ENCODE measurements around the gene S100A2. TPM values are rescaled to one million over a fixed set of nuclear protein-coding genes. Genes with fewer than 3 reads are reported as not detected.

The S100A2 gene
- total and polyA plus RNA-seq, 2 experiments from 2014 or later = 0.66 to 0.89 TPM

DNA sequence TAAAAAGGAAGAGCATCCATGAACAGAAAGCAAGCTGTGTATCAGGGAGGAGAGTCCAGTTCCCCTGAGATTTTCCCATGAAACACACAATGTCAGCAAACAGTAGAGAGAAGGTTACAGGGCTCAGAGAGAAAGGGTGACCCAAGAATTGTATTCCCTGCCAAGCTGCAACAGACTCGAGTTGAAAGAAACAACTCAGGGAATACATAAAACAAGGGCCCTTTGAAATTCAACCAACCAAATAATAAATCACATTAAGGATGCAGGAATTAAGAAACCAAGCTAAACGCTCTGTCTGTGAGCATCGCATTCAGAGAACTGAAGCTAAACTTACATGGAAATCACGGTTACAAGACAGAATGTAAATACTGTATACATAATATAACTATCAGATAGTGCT, 27.1 kb upstream of the S100A2 start (continued):
- TF ChIP-seq, protein P1, sequence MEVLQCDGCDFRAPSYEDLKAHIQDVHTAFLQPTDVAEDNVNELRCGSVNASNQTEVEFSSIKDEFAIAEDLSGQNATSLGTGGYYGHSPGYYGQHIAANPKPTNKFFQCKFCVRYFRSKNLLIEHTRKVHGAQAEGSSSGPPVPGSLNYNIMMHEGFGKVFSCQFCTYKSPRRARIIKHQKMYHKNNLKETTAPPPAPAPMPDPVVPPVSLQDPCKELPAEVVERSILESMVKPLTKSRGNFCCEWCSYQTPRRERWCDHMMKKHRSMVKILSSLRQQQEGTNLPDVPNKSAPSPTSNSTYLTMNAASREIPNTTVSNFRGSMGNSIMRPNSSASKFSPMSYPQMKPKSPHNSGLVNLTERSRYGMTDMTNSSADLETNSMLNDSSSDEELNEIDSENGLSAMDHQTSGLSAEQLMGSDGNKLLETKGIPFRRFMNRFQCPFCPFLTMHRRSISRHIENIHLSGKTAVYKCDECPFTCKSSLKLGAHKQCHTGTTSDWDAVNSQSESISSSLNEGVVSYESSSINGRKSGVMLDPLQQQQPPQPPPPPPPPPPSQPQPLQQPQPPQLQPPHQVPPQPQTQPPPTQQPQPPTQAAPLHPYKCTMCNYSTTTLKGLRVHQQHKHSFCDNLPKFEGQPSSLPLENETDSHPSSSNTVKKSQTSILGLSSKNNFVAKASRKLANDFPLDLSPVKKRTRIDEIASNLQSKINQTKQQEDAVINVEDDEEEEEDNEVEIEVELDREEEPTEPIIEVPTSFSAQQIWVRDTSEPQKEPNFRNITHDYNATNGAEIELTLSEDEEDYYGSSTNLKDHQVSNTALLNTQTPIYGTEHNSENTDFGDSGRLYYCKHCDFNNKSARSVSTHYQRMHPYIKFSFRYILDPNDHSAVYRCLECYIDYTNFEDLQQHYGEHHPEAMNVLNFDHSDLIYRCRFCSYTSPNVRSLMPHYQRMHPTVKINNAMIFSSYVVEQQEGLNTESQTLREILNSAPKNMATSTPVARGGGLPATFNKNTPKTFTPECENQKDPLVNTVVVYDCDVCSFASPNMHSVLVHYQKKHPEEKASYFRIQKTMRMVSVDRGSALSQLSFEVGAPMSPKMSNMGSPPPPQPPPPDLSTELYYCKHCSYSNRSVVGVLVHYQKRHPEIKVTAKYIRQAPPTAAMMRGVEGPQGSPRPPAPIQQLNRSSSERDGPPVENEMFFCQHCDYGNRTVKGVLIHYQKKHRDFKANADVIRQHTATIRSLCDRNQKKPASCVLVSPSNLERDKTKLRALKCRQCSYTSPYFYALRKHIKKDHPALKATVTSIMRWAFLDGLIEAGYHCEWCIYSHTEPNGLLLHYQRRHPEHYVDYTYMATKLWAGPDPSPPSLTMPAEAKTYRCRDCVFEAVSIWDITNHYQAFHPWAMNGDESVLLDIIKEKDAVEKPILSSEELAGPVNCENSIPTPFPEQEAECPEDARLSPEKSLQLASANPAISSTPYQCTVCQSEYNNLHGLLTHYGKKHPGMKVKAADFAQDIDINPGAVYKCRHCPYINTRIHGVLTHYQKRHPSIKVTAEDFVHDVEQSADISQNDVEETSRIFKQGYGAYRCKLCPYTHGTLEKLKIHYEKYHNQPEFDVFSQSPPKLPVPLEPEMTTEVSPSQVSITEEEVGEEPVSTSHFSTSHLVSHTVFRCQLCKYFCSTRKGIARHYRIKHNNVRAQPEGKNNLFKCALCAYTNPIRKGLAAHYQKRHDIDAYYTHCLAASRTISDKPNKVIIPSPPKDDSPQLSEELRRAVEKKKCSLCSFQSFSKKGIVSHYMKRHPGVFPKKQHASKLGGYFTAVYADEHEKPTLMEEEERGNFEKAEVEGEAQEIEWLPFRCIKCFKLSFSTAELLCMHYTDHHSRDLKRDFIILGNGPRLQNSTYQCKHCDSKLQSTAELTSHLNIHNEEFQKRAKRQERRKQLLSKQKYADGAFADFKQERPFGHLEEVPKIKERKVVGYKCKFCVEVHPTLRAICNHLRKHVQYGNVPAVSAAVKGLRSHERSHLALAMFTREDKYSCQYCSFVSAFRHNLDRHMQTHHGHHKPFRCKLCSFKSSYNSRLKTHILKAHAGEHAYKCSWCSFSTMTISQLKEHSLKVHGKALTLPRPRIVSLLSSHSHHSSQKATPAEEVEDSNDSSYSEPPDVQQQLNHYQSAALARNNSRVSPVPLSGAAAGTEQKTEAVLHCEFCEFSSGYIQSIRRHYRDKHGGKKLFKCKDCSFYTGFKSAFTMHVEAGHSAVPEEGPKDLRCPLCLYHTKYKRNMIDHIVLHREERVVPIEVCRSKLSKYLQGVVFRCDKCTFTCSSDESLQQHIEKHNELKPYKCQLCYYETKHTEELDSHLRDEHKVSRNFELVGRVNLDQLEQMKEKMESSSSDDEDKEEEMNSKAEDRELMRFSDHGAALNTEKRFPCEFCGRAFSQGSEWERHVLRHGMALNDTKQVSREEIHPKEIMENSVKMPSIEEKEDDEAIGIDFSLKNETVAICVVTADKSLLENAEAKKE (CRISPR knock-in tag; IDR thresholded peaks at IDR 0.05) = no peak
- TF ChIP-seq, protein P2, sequence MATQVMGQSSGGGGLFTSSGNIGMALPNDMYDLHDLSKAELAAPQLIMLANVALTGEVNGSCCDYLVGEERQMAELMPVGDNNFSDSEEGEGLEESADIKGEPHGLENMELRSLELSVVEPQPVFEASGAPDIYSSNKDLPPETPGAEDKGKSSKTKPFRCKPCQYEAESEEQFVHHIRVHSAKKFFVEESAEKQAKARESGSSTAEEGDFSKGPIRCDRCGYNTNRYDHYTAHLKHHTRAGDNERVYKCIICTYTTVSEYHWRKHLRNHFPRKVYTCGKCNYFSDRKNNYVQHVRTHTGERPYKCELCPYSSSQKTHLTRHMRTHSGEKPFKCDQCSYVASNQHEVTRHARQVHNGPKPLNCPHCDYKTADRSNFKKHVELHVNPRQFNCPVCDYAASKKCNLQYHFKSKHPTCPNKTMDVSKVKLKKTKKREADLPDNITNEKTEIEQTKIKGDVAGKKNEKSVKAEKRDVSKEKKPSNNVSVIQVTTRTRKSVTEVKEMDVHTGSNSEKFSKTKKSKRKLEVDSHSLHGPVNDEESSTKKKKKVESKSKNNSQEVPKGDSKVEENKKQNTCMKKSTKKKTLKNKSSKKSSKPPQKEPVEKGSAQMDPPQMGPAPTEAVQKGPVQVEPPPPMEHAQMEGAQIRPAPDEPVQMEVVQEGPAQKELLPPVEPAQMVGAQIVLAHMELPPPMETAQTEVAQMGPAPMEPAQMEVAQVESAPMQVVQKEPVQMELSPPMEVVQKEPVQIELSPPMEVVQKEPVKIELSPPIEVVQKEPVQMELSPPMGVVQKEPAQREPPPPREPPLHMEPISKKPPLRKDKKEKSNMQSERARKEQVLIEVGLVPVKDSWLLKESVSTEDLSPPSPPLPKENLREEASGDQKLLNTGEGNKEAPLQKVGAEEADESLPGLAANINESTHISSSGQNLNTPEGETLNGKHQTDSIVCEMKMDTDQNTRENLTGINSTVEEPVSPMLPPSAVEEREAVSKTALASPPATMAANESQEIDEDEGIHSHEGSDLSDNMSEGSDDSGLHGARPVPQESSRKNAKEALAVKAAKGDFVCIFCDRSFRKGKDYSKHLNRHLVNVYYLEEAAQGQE (IDR thresholded peaks at IDR 0.05; ENCODE audit: unreplicated experiment) = no peak
- TF ChIP-seq STAT1 (IDR thresholded peaks at IDR 0.05; ENCODE audit: unreplicated experiment) (no peak), EZH2 (IDR thresholded peaks at IDR 0.05; ENCODE audit: low read depth, unreplicated experiment) (no peak), JUNB (IDR thresholded peaks at IDR 0.05; ENCODE audit: unreplicated experiment) (no peak)
- TF ChIP-seq, protein P3, sequence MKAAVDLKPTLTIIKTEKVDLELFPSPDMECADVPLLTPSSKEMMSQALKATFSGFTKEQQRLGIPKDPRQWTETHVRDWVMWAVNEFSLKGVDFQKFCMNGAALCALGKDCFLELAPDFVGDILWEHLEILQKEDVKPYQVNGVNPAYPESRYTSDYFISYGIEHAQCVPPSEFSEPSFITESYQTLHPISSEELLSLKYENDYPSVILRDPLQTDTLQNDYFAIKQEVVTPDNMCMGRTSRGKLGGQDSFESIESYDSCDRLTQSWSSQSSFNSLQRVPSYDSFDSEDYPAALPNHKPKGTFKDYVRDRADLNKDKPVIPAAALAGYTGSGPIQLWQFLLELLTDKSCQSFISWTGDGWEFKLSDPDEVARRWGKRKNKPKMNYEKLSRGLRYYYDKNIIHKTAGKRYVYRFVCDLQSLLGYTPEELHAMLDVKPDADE (IDR thresholded peaks at IDR 0.05) = no peak

All from GM23338 (cell line).